Measurements from ENCODE around the gene RAB39B. TPM values are rescaled to one million over a fixed set of nuclear protein-coding genes. Genes with fewer than 3 reads are reported as not detected.
A peak's percentile ranks its signal among the peaks of the same experiment; 100 is the strongest.
"Not testable (repeated sequence)": the region's sequence is repeated elsewhere in the genome, so short reads cannot be mapped to it uniquely, and the experiment has no call there.

The RAB39B gene
- total RNA-seq, 2 experiments from 2014 or later = 8.0 to 8.7 TPM

DNA sequence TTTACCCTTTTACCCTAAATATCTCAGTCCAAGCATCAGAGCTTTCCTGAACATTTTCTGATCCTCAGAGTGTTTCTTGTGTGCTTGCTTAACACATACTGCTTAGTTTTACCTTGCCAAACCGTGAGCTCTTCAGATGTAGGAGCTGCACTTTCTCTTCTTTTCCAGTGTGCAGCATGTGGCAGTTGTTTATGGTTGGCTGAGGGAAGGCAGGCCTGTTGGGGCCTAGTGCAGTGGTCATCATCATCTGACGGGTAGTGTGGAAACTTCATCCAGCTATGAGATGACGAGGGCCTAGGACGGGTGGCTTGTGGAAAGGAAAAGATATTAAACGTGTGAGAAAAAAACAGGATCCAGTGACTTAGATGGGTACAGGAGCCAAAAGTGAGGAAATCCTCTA, 26.6 kb downstream of the RAB39B start:
- peaks cover 2% of the 10 kb centered on the region for H3K4me1 Mint-ChIP-seq
- peaks cover 33% of the 10 kb centered on the region for H3K36me3 Mint-ChIP-seq (ENCODE audit: low read depth)
- H3K27me3 Mint-ChIP-seq = no peaks in the 10 kb centered on the region
- ChIA-PET CTCF (no interaction called here), POLR2A (no interaction called here)
- H3K27ac Mint-ChIP-seq = no peak overlapping the region
- H3K9me3 Mint-ChIP-seq = no peaks in the 10 kb centered on the region
- DNase-seq = no peak
- H3K4me3 Mint-ChIP-seq = no peak overlapping the region

DNA sequence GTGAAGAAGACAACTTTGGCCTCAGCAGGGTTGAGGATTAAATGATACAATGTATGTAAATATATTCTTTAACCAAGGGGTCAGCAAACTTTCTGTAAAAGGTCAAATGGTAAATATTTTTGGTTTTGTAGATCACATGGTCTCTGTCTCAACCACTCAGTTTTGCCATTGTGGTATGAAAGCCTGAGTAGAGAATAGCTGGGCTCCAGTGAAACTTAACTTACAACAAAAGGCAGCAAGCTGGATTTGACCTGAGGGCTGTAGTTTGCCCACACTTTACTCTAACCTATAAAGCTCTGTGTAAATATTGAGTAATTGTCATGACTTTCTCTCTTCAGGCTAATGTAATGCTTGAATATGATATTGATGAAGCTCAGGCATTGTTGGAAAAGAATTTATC, 28.4 kb downstream of the RAB39B start:
- Mint-ChIP-seq H3K9me3 (no peaks in the 10 kb centered on the region), H3K27ac (no peak overlapping the region), H3K4me3 (no peak overlapping the region), H3K36me3 (ENCODE audit: low read depth) (peaks cover 38% of the 10 kb centered on the region), H3K4me1 (peaks cover 7% of the 10 kb centered on the region), H3K27me3 (no peaks in the 10 kb centered on the region)
- no peak for DNase-seq
- ChIA-PET POLR2A (no interaction called here), CTCF (no interaction called here)

DNA sequence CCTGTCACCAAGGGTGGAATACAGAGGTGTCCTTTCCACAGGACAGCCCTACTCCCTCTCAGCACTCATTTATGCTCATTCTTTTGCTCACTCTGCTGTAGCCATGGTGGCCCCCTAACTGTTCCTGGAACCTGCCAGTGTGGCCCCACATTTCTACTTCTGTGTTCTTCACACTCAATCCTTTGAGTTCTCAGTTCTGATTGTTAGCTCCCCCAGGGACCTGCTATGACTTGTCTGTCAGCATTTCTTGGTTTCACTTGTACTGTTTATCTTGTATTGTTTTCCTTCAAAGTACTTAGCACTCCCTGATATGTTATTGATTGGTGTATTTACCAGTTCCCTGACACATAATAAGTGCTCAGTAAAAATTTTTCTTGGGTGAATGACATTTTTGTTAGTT, 33.1 kb downstream of the RAB39B start:
- DNase-seq = no peak
- ChIA-PET CTCF (interaction anchor here (1.2 kb wide), 1 partner anchor 14 kb away, joined by 3 read pairs; the partner anchor contains the start of gene VBP1), POLR2A (no interaction called here)
- Mint-ChIP-seq H3K27ac (peak overlapping the region; percentile 25), H3K27me3 (no peaks in the 10 kb centered on the region), H3K9me3 (no peaks in the 10 kb centered on the region), H3K4me3 (no peak overlapping the region), H3K4me1 (peaks cover 10% of the 10 kb centered on the region), H3K36me3 (ENCODE audit: low read depth) (peaks cover 34% of the 10 kb centered on the region)

DNA sequence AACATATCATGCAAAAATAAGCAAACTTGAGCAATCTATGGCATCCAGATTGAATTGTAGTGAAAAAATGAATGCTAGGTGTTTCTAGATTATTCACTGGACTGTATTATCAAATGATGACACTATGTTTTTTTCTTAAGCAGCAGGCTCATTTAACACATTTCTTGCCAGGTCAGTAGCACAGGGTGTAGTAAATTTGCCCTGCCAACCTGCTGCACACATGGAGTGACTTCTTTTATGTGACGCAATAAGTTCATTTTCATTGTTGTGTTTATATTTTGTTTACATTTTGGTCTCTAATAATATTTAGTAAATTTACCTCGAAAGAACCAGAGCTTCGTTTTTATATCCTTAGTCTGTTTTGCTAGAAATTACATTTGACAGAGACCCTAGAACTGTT, 38.5 kb downstream of the RAB39B start:
- Mint-ChIP-seq H3K4me3 (no peak overlapping the region), H3K4me1 (peaks cover 2% of the 10 kb centered on the region), H3K27me3 (no peaks in the 10 kb centered on the region), H3K9me3 (no peaks in the 10 kb centered on the region), H3K27ac (no peak overlapping the region), H3K36me3 (ENCODE audit: low read depth) (peaks cover 48% of the 10 kb centered on the region)
- ChIA-PET POLR2A (no interaction called here), CTCF (interaction anchor here (1.9 kb wide), 1 partner anchor 9 kb away, joined by 6 read pairs; the partner anchor contains the start of gene VBP1)
- no peak for DNase-seq

DNA sequence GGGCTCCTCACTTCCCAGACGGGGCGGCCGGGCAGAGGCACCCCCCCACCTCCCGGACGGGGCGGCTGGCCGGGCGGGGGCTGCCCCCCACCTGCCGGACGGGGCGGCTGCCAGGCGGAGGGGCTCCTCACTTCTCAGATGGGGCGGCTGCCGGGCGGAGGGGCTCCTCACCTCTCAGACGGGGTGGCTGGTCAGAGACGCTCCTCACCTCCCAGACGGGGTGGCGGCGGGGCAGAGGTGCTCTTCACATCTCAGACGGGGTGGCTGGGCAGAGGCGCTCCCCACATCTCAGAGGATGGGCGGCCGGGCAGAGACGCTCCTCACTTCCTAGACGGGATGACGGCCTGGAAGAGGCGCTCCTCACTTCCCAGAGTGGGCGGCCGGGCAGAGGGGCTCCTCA, 40.5 kb downstream of the RAB39B start:
- H3K27ac Mint-ChIP-seq, POLR2A ChIA-PET, H3K4me3 Mint-ChIP-seq, H3K9me3 Mint-ChIP-seq, H3K27me3 Mint-ChIP-seq, H3K4me1 Mint-ChIP-seq, DNase-seq: not testable (repeated sequence)
- peaks cover 40% of the 10 kb centered on the region for H3K36me3 Mint-ChIP-seq (ENCODE audit: low read depth)
- CTCF ChIA-PET = interaction anchor here (0.7 kb wide), 1 partner anchor 111 kb away, joined by 3 read pairs; no protein-coding TSS in a partner anchor

DNA sequence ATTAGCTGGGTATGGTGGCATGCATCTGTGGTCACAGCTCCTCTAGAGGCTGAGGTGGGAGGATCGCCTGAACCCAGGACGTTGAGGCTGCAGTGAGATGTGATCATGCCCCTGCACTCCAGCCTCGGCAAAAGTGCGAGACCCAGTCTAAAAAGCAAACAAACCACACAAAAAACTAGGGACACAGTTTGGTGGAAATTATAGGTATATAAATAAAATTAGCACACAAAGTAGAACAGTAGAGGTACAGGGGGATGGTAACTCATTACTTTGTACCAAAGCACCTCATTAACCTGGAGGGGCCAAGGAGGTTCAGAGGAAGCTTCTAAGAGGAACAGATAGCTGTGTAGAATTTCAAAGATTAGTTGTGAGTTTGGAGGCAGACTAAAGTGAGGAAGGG, 42.9 kb downstream of the RAB39B start:
- no peaks in the 10 kb centered on the region for H3K9me3 Mint-ChIP-seq
- DNase-seq = no peak
- no peak overlapping the region for H3K27ac Mint-ChIP-seq
- H3K4me3 Mint-ChIP-seq = no peak overlapping the region
- peaks cover 18% of the 10 kb centered on the region for H3K4me1 Mint-ChIP-seq
- POLR2A ChIA-PET = no interaction called here
- CTCF ChIA-PET = no interaction called here
- H3K36me3 Mint-ChIP-seq (ENCODE audit: low read depth) = peaks cover 36% of the 10 kb centered on the region
- no peaks in the 10 kb centered on the region for H3K27me3 Mint-ChIP-seq

DNA sequence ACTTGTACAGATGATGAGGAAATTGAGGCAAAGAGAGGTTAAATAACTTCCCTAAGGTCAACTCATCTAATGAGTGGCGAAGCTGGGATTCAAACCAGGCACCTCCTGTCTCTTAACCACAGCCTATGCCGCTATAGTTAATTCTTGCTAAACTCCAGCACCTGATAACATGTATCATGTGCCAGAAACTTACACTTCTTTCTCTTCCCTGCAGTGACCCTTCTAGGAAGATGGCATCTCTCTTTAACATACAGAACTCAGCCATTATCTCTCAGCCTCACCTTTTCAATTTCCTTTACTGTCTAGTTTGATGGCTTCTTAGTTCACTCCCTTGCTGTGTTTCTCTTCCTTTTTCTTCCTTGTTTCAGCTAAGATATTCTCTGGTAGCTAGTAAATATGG, 45.5 kb downstream of the RAB39B start:
- DNase-seq = no peak
- Mint-ChIP-seq H3K27ac (peak overlapping the region; percentile 32), H3K27me3 (no peaks in the 10 kb centered on the region), H3K4me1 (peaks cover 23% of the 10 kb centered on the region), H3K4me3 (peak overlapping the region; percentile 4), H3K9me3 (no peaks in the 10 kb centered on the region), H3K36me3 (ENCODE audit: low read depth) (peaks cover 21% of the 10 kb centered on the region)
- CTCF ChIA-PET = interaction anchor here (2.2 kb wide), 1 partner anchor 15 kb away, joined by 6 read pairs; no protein-coding TSS in a partner anchor
- POLR2A ChIA-PET = no interaction called here

DNA sequence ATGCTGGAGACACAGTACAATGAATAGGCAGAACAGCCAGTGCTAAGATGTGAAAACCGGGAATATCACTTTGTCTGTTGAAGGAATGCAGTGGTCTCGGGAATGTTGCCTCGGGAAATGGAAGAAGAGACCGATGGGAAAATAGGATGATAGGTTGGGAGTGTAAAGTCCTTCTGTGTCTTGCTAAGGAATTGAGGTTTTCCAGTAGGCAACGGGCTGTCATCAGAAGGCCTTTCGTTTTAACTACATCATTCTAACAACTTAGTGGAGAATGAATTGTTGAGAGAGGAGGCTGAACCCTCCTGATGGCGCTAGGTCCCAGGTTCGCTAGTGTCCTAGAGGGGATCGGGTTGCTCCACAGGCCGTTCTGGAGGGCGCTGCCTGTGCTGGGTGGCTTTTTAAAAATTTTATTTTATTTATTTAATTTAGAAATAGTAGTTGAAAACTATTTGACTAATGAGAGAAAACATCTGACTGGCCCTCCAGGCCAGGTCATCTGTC, 47.3 kb downstream of the RAB39B start:
- no peak for DNase-seq
- no peaks in the 10 kb centered on the region for H3K9me3 Mint-ChIP-seq
- peaks cover 10% of the 10 kb centered on the region for H3K36me3 Mint-ChIP-seq (ENCODE audit: low read depth)
- peaks cover 23% of the 10 kb centered on the region for H3K4me1 Mint-ChIP-seq
- peak overlapping the region; percentile 95 for H3K4me3 Mint-ChIP-seq
- peak overlapping the region; percentile 94 for H3K27ac Mint-ChIP-seq
- ChIA-PET POLR2A (no interaction called here), CTCF (interaction anchor here (0.6 to 2.6 kb wide), 8 partner anchors 8 to 199 kb away, joined by 3 to 6 read pairs (median 4); no protein-coding TSS in a partner anchor)
- no peaks in the 10 kb centered on the region for H3K27me3 Mint-ChIP-seq

DNA sequence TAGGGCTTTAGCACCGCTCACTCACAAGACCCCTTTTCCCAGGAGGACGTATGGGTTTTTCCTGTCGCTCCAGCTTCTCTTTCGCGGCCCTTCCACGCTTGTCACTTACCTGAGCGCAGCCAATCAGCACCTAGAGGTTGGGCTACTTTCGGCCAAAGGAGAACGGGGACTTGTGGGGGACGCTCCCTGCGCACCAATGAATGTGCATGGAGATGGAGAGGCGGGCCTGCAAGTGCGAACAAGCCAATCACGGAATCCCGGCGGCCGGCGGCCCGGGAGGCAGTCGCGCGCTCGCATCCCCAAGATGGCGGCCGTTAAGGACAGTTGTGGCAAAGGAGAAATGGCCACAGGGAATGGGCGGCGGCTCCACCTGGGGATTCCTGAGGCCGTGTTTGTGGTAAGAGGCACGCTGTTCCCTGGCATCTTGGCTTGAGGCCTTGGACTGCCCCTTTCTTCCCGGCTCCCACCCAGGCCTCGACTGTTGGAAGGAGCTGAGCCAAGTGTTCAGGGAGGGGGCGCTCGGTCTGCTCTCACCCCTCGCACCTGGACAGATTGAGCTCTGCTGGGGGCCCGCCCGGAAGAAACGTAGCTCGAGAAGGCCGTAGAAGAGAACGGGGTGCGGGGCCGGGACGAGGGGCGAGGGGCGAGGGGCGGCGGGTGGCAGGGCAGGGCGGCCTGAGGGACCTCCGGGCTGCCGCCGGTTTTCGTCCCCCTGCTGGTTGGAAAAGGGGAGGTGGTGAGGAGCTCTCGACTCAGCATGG, 47.9 kb downstream of the RAB39B start, which contains the start of gene VBP1:
TSS of gene VBP1 (plus strand) at position 282 of the 761 bp plus-strand sequence. CDS start at position 305, 23 bp downstream.
- Mint-ChIP-seq H3K9me3 (no peaks in the 10 kb centered on the region), H3K36me3 (ENCODE audit: low read depth) (peaks cover 3% of the 10 kb centered on the region), H3K4me3 (peak within 1 kb of the TSS; percentile 95), H3K4me1 (peaks cover 23% of the 10 kb centered on the region), H3K27me3 (no peaks in the 10 kb centered on the region), H3K27ac (peak within 1 kb of the TSS; percentile 94)
- CTCF ChIA-PET = interaction anchor here (0.6 to 2.6 kb wide), 9 partner anchors 8 to 198 kb away, joined by 3 to 6 read pairs (median 3); partner anchors contain the start of gene FUNDC2
- POLR2A ChIA-PET = no interaction called here
- peak; percentile 91 for DNase-seq

DNA sequence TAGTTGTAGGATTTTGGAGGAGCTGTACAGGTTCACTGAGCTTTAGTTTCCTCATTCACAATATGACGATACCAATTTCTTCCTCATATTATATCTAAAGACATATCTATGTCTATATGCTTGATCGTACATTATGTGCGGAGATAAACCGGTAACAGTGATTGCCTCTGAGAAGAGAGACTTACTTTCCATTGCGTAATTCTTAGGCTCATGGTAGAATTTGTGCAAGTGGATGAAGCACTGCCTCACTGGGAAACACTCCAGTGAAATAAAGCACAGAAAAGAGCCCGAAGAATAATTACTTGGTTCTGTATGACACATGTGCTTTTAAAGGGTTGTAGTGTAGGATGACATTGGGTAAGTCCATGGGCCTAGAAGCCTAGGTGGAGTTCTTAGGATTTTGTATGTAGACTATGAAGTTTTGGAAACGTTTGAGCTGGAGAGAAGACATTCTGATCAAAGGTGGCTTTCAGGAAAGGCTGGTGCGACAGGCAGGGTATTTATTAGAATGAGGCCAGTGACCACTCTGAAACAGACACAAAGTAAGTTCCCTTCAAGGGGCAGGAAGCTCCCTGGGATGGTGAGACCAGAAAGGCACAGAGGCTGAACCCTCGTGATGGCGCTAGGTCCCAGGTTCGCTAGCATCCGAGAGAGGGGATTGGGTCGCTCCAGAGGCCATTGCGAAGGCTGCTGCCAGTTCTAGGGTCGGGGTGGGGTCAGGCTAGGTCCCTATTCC, 48.7 kb downstream of the RAB39B start:
- H3K4me1 Mint-ChIP-seq = peaks cover 23% of the 10 kb centered on the region
- no peaks in the 10 kb centered on the region for H3K27me3 Mint-ChIP-seq
- peak overlapping the region; percentile 95 for H3K4me3 Mint-ChIP-seq
- ChIA-PET CTCF (interaction anchor here (0.6 to 2.6 kb wide), 4 partner anchors 9 to 189 kb away, joined by 3 to 6 read pairs (median 4); partner anchors contain the start of gene FUNDC2), POLR2A (no interaction called here)
- H3K9me3 Mint-ChIP-seq = no peaks in the 10 kb centered on the region
- H3K36me3 Mint-ChIP-seq (ENCODE audit: low read depth) = peaks cover 2% of the 10 kb centered on the region
- no peak for DNase-seq
- peak overlapping the region; percentile 94 for H3K27ac Mint-ChIP-seq

DNA sequence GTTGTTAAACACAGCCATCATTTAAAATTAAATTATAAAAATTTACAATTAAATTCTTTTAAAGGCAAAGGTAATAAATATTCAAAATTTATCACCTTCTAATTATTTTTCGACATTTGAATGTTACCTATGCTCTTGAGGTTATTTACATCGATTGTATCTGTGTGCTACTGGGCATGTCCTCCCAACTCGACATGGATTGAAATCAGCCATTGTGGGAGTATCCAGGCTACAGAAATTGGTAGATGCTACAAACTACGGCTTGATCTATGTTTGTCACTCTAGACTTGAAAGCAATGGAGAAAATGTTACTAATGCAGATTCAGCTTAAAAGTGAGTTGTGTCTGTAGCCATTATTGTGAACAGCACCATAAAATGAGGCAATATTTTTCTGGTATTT, 50.6 kb downstream of the RAB39B start:
- CTCF ChIA-PET = no interaction called here
- peaks cover 20% of the 10 kb centered on the region for H3K4me1 Mint-ChIP-seq
- peaks cover under 1% of the 10 kb centered on the region for H3K36me3 Mint-ChIP-seq (ENCODE audit: low read depth)
- H3K27ac Mint-ChIP-seq = no peak overlapping the region
- POLR2A ChIA-PET = no interaction called here
- H3K27me3 Mint-ChIP-seq = peaks cover 2% of the 10 kb centered on the region
- DNase-seq = no peak
- H3K4me3 Mint-ChIP-seq = no peak overlapping the region
- H3K9me3 Mint-ChIP-seq = no peaks in the 10 kb centered on the region

DNA sequence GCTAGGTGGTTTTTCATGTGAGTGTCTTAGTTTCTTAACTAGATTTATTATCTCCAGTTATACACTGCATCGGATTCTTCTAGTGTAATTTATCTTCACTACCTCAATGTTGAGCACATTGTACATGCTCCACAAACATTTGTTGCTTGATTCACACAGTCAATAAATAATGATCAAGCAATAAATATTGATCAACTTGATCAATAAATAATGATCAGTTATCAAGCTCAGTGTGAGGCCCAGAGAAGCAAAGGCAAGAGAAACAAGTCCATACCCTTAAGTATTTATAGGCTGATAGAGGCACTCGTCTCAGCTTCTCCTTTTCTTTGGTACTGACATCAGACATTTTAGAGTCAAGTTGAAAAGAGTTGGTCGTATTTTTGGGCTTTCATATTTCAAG, 53.1 kb downstream of the RAB39B start:
- H3K27me3 Mint-ChIP-seq = peaks cover 2% of the 10 kb centered on the region
- DNase-seq = no peak
- no peak overlapping the region for H3K27ac Mint-ChIP-seq
- H3K36me3 Mint-ChIP-seq (ENCODE audit: low read depth) = no peaks in the 10 kb centered on the region
- CTCF ChIA-PET = interaction anchor here (1.1 kb wide), 1 partner anchor 9 kb away, joined by 3 read pairs; no protein-coding TSS in a partner anchor
- POLR2A ChIA-PET = no interaction called here
- no peak overlapping the region for H3K4me3 Mint-ChIP-seq
- H3K9me3 Mint-ChIP-seq = no peaks in the 10 kb centered on the region
- peaks cover 5% of the 10 kb centered on the region for H3K4me1 Mint-ChIP-seq
